DLD1 (cell line): ENCODE data around the gene TMC6.
"Not testable (repeated sequence)": the region's sequence is repeated elsewhere in the genome, so short reads cannot be mapped to it uniquely, and the experiment has no call there.

Experiments
- in situ Hi-C: cut with HindIII; loops from 2 replicates; pipeline ENCODE4 v1.10.0; 2017; ENCODE audit warnings: low sequenced_read_pairs

TMC6 gene

GRCh38 chr17:78125138-78125913 lies 3.2 kb downstream of the TMC6 start:
- in situ Hi-C loops = no loop called here

DNA sequence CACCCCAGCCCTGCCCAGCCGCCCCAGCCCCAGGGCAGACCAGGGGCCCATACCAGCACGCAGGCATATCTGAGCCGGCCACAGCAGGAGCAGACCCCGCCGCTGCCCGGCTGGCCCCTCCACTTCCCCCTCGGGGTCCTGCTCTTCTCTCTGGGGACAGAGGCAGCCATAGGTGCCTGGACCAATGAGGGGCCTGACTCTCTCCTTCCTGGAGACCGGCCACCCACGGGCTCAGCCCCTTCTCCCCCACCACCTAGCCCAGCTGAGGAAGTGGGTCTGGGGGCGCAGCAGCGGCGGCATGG lies 3.8 kb downstream of the TMC6 start:
- in situ Hi-C loops = no loop called here

DNA sequence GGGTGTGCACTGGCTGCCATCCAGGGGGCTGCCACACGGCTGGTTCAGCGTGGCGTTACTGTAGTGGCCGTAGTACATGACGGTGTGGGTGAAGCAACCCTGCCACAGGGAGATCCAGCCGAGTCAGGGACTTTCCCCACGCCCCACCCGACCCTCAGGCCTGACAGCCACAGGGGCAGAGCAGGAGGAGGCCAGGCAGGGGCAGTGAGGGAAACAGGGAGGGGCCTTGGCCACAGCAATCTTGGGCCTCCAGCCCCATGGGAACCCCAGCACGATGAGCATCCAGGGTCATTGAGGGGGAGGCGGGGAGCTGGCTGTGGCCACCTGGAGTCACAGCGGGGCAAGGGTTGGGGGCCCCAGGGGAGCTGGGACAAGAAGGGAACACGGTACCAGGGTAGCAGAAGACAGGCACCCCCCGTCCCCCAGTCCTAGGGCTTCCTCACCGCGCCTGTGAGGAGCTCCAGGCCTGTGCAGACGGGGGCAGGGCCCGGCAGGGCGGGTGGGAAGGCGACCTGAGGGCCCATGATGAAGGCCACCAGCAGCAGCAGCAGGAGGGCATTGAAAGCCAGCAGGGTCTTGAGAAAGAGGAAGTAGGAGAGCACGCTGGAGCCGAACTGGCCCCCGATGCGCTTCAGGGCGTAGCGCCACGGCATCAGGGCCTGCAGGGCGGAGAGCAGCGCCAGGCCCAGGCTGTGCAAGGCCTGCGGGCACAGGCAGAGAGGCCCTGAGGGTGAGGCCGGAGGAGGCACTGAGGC lies 4.3 kb downstream of the TMC6 start:
- in situ Hi-C loops = no loop called here

GRCh38 chr17:78123258-78123929 lies 5.2 kb downstream of the TMC6 start:
- in situ Hi-C loops = no loop called here

GRCh38 chr17:78122931-78123249 lies 5.7 kb downstream of the TMC6 start:
- in situ Hi-C loops = no loop called here

DNA sequence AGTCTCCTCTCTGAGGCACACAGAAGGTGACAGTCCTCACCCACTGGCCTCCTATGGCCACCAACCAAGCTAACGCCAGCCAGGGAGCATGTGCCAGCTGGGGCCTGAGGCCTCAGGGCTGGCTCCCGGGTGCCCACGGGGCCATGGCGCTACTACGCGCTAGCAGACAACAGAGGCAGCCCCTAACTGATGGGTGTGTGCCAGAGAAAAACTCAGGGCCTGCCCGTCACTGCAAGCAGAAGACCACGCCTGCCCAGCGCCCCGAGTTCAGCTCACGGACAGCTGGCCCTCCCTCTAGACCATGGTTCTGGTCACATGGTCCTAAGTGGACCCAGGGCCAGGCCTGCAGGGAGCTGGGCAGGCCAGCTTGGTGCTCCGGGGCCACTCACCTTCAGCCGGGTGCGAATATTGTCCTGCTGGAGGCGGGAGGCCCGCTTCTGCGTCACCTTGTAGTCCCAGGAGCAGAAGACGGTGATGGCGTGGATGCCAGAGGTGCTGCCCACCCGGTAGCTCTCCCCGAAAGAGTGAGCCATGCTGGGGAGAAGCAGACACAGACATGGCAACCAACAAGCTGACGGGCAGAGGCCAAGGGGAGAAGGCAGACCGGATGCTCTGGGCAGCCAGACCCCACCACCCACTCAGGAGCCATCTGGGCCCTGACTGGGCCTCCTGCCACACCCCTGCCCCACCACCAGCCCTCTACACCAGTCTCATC lies 6.2 kb downstream of the TMC6 start:
- in situ Hi-C loops = no loop called here

DNA sequence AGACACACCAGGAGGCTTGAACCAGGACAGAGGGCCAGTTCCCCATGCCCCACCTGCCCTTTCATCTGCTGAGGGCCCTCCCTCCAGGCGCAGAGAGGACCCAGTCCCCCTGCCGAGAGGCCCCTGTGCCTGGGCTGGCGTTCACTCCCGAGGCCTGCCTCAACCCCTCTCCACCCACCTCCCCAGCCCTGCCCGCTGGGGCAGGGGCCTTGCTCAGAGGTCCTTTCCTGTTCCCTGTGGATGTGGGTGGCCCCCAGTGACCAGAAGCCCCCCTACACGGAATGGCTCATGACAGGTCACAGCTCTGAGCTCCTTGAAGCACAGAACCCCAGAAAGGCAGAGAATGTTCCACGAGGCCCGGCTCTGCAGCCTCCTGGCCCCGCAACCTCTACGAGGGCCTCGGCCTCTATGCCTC lies 6.7 kb downstream of the TMC6 start:
- in situ Hi-C loops = no loop called here

- in situ Hi-C loops = no loop called here
These were observed 7.4 kb downstream of the TMC6 start for GRCh38 chr17:78120971-78121800.

DNA sequence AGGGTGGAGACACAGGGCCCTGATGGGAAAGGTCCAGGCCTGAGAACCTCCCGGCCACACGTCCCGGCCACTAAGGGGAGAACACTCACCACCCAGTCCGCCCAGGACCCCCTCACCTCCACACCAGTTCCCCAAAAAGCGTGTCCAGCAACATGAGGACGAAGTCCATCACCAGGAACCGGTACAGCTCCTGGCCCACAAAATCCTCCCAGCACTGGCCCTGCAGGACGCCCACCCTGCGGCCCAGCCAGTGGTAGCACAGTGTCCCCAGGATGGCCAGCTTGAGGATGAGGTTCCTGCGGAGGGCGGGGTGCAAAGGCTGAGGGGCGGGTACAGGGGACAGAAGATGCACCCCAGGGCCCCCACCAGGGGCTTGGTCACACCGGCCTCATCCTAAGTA lies 8.0 kb downstream of the TMC6 start:
- in situ Hi-C loops = no loop called here

DNA sequence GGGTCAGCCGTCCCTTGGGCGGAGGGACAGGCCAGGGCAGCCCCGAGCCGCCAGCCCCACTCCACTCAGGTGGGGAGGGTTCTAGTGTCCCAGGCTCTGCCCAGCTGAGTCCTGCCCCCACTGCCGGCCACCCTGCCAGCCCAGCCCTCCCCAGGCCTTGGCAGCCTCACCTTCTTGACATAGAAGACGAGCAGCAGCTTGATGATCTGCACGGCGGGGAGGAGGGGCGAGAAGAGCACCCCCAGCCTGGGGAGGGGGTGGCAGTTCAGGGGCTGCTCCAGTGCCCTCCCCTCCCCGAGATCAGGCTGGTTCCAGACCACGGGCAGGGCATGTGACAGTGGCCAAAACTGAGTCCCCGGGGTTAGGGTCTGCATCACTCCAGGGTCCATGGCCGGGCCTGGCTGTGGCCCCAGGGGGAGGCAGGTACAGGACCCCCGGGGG lies 9.7 kb downstream of the TMC6 start:
- in situ Hi-C loops = no loop called here

DNA sequence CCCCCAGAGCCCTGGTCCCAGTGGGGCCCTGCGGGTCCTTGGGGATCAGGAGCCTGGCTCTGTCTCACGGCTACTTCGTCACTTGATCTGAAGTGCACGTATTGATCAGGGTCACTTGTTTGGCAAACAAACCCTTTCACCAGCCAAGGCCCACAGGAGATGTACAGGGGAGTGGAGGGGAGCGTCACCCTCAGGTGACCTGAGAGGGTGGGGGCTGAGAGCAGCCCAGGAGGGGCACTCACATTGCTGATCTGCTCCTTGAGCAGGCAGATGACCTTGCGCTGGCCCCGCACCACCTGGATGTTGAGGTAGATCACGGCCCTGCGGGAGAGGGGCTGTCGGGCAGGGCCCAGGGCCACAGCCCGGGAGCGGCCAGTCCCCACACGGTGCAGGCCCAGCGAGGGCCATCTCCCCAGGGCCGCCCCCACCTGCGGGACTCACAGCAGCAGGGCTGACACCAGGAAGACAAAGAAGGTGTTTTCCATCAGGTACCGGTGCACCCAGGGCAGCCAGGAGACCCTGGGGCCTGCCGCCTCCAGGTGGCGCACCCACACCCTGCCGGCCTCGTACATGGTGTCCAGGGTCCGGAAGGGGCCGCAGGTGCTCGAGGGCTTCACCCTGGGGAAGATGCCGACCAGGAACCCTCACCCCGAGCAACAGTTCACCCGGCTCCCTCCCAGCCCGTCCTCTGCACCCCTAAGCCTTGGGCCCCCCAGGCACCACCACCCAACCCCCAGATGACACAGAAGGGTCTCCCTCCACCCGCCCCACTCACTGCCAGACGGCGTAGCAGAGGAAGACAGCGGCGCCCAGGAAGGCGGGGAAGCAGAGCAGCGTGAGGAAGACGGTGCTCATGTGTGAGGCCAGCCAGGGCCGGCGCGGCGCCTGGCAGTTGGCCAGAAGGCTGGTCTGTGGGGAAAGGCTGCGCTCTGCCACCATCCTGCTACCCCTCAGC lies 11.3 kb downstream of the TMC6 start:
- in situ Hi-C loops = no loop called here

- in situ Hi-C loops = no loop called here
These were observed 12.1 kb downstream of the TMC6 start for GRCh38 chr17:78116411-78116810.

- in situ Hi-C loops = not testable (repeated sequence)
These were observed 12.8 kb downstream of the TMC6 start for GRCh38 chr17:78115803-78116202.

- in situ Hi-C loops = no loop called here
These were observed 13.5 kb downstream of the TMC6 start for GRCh38 chr17:78114831-78115723.

GRCh38 chr17:78113804-78114785 lies 14.5 kb downstream of the TMC6 start:
- in situ Hi-C loops = no loop called here

DNA sequence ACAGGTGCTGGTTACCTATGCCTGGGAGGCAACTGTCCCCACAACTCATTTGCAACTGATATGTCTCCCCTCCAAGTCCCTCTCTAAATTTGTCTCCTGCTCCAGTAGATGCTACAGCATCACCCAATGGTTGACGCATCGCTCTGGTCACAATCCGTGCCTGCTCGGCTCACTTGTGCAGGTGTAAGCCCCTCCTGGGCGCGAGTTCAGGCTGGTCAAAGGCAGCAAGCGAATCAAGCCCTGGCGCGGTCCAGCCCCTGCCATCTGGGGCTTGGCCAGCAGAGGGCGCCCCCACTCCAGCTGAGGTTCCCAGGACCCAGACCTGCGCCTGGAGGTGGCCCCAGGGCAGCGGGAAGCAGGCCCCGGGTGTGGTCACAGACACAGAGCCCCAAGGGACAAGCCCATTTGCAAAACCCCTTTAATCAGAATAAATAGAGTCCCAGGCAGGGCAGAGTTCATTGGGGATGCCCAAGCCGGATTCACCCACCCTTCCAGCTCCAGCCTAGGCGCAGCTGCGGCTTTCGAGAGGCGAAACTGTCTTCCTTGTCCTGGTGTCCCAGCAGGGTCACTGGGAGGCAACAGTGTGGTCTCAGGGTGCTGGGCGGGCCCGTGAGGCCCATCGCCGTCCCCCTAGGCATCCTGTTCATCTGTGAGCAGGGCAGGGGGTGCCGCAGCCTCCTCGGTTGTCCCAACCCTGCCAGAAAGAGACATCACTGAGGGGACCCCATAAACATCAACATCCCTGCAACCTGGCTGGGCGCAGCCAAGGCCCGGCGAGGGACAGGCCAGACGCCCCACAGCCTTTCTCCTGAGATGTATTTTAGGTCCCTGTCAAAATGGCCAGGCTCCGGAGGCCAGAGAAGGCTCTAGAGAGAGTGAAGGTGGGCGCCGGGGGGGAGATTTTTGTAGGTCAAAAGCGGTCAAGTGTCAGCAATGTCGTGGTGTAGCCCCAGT lies 15.8 kb downstream of the TMC6 start:
- in situ Hi-C loops = no loop called here
